Progenitor cell of endocrine pancreas (in vitro differentiated cells): ENCODE data around the gene GRN. TPM values are rescaled to one million over a fixed set of nuclear protein-coding genes. Genes with fewer than 3 reads are reported as not detected.

ENCODE experiments used
- DNase-seq: peaks from one replicate; pipeline ENCODE4 v3.0.0; 2021; ENCODE audit warnings: low spot score; ENCODE audit not compliant: unreplicated experiment
- H3K27ac Mint-ChIP-seq: 2 replicates; pipeline ENCODE4 v1.8.0; 2021; ENCODE audit warnings: mild to moderate bottlenecking, moderate library complexity, mixed read lengths
- H3K27me3 Mint-ChIP-seq: 2 replicates; pipeline ENCODE4 v1.8.0; 2021; ENCODE audit warnings: mixed read lengths
- H3K36me3 Mint-ChIP-seq: 2 replicates; pipeline ENCODE4 v1.8.0; 2022; ENCODE audit warnings: mixed read lengths; ENCODE audit not compliant: insufficient read depth
- H3K4me1 Mint-ChIP-seq: 2 replicates; pipeline ENCODE4 v1.8.0; 2021; ENCODE audit warnings: low read depth, mixed read lengths
- H3K4me3 Mint-ChIP-seq: 2 replicates; pipeline ENCODE4 v1.8.0; 2021; ENCODE audit warnings: low read depth, mild to moderate bottlenecking, moderate library complexity, mixed read lengths
- H3K9me3 Mint-ChIP-seq: 2 replicates; pipeline ENCODE4 v1.8.0; 2021; ENCODE audit warnings: low read depth, mixed read lengths
- total RNA-seq: library from RNA; stranded (reverse); gene quantifications from 2 replicates; pipeline ENCODE4 v1.2.1, GENCODE V29; 2021
- TF ChIP-seq, protein P1 (sequence below): fragments of 200-600 bp; sonication (generic); IDR thresholded peaks from one replicate; pipeline ENCODE4 v1.5.0; 2021; ENCODE audit warnings: antibody characterized with exemption, mild to moderate bottlenecking; ENCODE audit not compliant: unreplicated experiment

The GRN gene
- total RNA-seq, 1 donor from 2014 or later: 99.7 TPM

DNA sequence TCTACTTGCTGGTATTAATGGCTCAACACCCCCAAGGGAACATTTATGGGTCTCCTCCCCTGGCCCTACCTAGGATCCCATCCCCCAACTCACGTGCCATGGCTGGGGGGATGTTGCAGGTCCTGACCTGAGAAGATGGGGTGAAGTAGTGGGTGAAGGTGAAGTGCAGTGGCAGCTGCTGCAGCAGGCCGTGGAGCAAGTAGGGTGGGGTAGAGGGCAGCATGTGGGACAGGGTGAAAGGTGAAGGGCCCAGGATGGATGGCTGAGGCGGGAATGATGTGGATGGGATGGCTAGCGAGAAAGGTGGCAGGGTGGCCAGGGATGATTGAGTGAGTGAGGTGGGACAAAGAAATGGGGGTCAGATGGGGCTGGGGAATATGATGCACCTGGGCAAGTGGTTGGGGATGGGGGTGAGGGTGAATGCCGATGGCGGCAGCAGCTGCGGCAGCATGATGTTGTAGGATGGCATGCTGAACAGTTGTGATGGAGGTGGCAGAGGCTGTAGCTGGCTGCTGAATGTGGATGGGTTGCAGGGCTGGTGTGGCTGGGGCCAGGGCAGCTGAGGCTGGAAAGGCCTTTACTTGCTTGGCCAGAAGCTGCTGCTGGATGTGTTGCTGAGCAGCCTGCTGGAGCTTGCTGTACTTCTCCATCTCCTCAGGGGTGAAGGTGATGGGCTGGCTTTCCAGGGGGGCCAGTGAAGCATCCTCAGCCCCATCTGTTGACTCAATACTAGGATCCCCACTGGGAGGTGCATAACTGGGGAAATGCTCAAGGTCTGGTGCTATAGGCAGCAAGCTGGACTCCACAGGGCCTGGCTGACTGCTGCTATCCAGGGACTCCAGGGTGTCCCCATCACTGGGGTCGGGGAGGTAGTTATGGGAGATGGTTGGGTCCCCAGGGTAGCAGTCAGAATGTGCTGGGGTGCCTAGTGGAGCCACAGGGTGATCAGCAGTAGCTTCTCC lies 52.7 kb downstream of the GRN start:
- Mint-ChIP-seq H3K27ac (no peak overlapping the region), H3K9me3 (no peaks in the 10 kb centered on the region), H3K36me3 (peaks cover 9% of the 10 kb centered on the region), H3K4me1 (no peaks in the 10 kb centered on the region), H3K4me3 (no peak overlapping the region), H3K27me3 (no peaks in the 10 kb centered on the region)
- no peak for DNase-seq
- TF ChIP-seq, protein P1, sequence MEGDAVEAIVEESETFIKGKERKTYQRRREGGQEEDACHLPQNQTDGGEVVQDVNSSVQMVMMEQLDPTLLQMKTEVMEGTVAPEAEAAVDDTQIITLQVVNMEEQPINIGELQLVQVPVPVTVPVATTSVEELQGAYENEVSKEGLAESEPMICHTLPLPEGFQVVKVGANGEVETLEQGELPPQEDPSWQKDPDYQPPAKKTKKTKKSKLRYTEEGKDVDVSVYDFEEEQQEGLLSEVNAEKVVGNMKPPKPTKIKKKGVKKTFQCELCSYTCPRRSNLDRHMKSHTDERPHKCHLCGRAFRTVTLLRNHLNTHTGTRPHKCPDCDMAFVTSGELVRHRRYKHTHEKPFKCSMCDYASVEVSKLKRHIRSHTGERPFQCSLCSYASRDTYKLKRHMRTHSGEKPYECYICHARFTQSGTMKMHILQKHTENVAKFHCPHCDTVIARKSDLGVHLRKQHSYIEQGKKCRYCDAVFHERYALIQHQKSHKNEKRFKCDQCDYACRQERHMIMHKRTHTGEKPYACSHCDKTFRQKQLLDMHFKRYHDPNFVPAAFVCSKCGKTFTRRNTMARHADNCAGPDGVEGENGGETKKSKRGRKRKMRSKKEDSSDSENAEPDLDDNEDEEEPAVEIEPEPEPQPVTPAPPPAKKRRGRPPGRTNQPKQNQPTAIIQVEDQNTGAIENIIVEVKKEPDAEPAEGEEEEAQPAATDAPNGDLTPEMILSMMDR: no peak

DNA sequence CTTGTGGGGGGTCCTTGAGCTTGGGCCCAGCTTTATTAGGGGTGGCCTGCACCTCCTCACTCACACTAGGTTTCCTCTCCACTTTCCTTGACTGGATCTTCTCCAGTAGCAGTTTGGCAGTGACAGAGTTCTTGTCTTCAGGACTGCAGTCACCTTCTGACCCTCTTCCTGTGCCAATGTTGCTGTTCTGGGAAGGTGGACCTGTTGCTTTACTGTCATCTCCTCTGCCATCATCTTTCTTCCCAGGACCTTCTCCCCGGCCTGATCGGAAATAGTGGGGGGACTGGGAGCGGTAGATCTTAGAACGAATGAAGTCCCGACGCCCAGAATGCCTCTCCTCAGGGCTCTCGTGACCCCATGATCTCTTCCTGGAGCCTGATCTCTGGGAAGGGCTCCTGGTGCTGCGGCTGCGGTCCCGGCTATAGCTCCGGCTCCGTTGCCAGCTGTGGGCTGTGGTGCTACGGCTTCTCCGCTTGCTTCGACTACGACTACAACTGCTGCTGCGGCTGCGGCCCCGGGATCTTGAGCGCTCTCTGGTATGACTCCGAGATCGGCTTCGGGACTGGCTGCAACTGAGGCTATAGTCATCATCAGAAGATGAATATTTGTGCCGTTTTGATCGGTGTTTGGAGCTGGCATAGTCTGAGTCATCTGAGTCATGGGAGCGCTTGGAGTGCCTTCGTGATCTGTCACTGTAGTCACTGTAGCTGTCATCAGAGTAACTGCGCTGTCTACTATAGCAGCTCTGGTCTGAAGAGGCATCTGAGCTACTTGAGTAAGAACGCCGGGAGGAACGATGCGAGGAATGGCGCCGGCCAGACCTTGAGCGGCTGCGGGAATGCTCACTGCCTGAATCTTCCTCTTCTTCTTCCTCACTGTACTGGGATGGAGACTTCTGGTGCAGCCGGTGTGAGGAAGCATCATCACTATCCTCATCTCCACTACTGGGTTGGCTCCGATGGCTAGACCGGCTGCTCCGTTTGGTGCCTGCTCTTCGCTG lies 53.9 kb downstream of the GRN start:
- H3K27ac Mint-ChIP-seq: peak overlapping the region; percentile 70
- TF ChIP-seq, protein P1: no peak
- no peak overlapping the region for H3K4me3 Mint-ChIP-seq
- H3K36me3 Mint-ChIP-seq: peaks cover 9% of the 10 kb centered on the region
- DNase-seq: no peak
- no peaks in the 10 kb centered on the region for H3K9me3 Mint-ChIP-seq
- no peaks in the 10 kb centered on the region for H3K4me1 Mint-ChIP-seq
- no peaks in the 10 kb centered on the region for H3K27me3 Mint-ChIP-seq

DNA sequence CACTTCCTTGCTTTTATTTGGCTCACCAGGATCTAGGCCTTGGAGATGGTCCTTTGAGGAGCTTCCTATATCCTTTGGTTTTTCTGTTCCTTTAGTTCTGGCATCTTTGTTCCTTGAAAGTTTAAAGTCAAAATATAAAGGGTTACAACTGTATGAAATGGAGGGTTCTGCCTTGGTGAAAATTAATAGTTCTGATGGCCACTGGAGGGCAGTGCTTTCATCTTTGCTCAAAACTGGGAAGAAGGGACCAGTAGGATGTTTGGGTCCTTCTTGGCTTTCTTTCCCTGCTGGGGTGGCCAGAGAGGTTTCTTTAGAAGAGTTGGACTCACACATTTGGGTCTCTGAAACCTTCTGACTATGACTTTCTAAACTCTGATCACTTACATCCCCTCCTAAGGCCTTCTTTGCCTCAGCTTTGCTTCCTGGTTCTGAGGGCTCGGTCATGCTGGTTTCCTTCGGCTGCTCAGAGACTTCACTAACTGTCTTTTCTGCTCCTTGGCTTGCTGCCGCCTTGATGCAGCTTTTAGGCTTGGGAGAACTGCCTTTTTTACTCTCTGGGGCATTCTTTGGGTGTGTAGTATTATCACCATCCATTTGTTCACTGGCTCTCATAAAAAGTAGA lies 55.2 kb downstream of the GRN start:
- Mint-ChIP-seq H3K27me3 (no peaks in the 10 kb centered on the region), H3K4me1 (no peaks in the 10 kb centered on the region)

More for the DNA sequence above, 55.2 kb downstream of the GRN start:
- TF ChIP-seq, protein P1: peak; percentile 54
- no peaks in the 10 kb centered on the region for H3K9me3 Mint-ChIP-seq
- H3K36me3 Mint-ChIP-seq: peaks cover 10% of the 10 kb centered on the region
- no peak for DNase-seq
- no peak overlapping the region for H3K27ac Mint-ChIP-seq
- no peak overlapping the region for H3K4me3 Mint-ChIP-seq

Other genes starting within 250 kb of the GRN start
- 39.0 and 41.3 TPM in 2 replicates for gene HDAC5, start 221.7 kb upstream of the GRN start, total RNA-seq
- gene HROB, start 203.4 kb upstream of the GRN start, total RNA-seq: 10.1 and 12.8 TPM in 2 replicates
- 0.49 and 0.89 TPM in 2 replicates for gene ASB16, start 174.6 kb upstream of the GRN start, total RNA-seq
- gene TMUB2, start 158.3 kb upstream of the GRN start, total RNA-seq: 48.5 and 50.3 TPM in 2 replicates
- gene ATXN7L3, start 145.4 kb upstream of the GRN start, total RNA-seq: 117 and 135 TPM in 2 replicates
- 94.2 and 100 TPM in 2 replicates for gene UBTF, start 125.6 kb upstream of the GRN start, total RNA-seq
- gene SLC4A1, start 77.2 kb upstream of the GRN start, total RNA-seq: not detected in 2 replicates
- 8.4 and 9.3 TPM in 2 replicates for gene RUNDC3A, start 36.7 kb upstream of the GRN start, total RNA-seq
- gene SLC25A39, start 20.5 kb upstream of the GRN start, total RNA-seq: 129 and 139 TPM in 2 replicates
- 39.9 and 42.5 TPM in 2 replicates for gene FAM171A2, start 18.6 kb downstream of the GRN start, total RNA-seq
- 1.2 and 2.6 TPM in 2 replicates for gene ITGA2B, start 44.3 kb downstream of the GRN start, total RNA-seq
- gene GPATCH8, start 158.1 kb downstream of the GRN start, total RNA-seq: 70.9 and 76.5 TPM in 2 replicates
- 73.6 and 89.7 TPM in 2 replicates for gene FZD2, start 212.2 kb downstream of the GRN start, total RNA-seq